IPS-18a (cell line): Measurements from ENCODE around the gene SYT3.
"Not testable (repeated sequence)": the region's sequence is repeated elsewhere in the genome, so short reads cannot be mapped to it uniquely, and the experiment has no call there.

Experiments
- H3K27ac ChIP-seq: one replicate; pipeline ENCODE4 v1.5.1; 2013; ENCODE audit warnings: low read length
- H3K27me3 ChIP-seq: one replicate; pipeline ENCODE4 v1.6.1; 2013; ENCODE audit warnings: mild to moderate bottlenecking, low read length; ENCODE audit not compliant: control insufficient read depth, insufficient read depth
- H3K36me3 ChIP-seq: one replicate; pipeline ENCODE4 v1.6.1; 2013; ENCODE audit warnings: low read depth, low read length; ENCODE audit not compliant: control insufficient read depth
- H3K4me1 ChIP-seq: one replicate; pipeline ENCODE4 v1.6.1; 2013; ENCODE audit warnings: low read depth, low read length; ENCODE audit not compliant: control insufficient read depth
- H3K4me3 ChIP-seq: one replicate; pipeline ENCODE4 v1.5.1; 2013; ENCODE audit warnings: low read length
- H3K9ac ChIP-seq: one replicate; pipeline ENCODE4 v1.6.1; 2013; ENCODE audit warnings: mild to moderate bottlenecking, low read length, moderate library complexity
- H3K9me3 ChIP-seq: one replicate; pipeline ENCODE4 v1.6.1; 2013; ENCODE audit warnings: low read depth, low read length; ENCODE audit not compliant: control insufficient read depth

SYT3 gene

DNA sequence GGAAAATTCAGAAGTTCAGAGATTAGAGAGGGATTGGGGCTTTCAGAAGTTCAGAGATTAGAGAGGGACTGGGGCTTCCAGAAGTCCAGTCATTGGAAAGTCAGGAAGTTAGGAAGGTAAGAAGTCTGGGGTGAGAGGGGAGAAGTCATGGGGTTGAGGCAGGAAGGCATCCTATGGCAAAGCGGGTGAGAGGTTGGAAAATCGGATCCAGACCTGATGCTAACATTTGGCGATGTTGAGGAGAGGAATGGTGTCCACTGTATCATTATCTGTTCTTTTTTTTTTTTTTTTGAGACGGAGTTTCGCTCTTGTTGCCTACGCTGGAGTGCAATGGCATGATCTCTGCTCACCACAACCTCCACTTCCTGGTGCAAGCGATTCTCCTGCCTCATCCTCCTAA is 11.1 kb downstream of the SYT3 start:
- no peaks in the 10 kb centered on the region for H3K4me1 ChIP-seq
- no peaks in the 10 kb centered on the region for H3K36me3 ChIP-seq
- no peak overlapping the region for H3K9ac ChIP-seq
- H3K27ac ChIP-seq = no peak overlapping the region
- no peaks in the 10 kb centered on the region for H3K9me3 ChIP-seq
- no peak overlapping the region for H3K4me3 ChIP-seq
- no peaks in the 10 kb centered on the region for H3K27me3 ChIP-seq

DNA sequence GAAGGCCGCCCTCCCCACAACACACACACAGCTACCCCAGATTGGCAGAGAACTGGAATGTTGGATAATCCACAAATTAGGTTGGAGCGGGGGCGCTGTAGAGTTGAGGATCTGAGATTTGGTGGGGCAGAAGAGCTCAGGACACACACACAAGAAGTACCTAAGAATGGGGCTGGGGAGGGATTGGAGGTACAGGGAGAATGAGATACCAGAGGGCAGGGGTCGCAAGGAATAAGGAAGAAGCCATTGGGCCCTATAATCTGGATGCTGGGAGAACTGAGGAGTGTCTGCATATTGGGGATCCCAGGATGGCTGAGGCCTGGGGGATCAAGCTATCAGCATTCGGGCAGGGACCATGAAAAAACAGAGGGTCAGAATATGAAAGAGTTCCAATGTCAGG is 11.5 kb downstream of the SYT3 start:
- Histone ChIP-seq H3K4me3 (no peak overlapping the region), H3K9me3 (no peaks in the 10 kb centered on the region), H3K4me1 (no peaks in the 10 kb centered on the region), H3K27ac (no peak overlapping the region), H3K9ac (no peak overlapping the region), H3K27me3 (no peaks in the 10 kb centered on the region), H3K36me3 (no peaks in the 10 kb centered on the region)

- no peak overlapping the region for H3K27ac ChIP-seq
- no peaks in the 10 kb centered on the region for H3K27me3 ChIP-seq
- no peak overlapping the region for H3K4me3 ChIP-seq
- no peaks in the 10 kb centered on the region for H3K4me1 ChIP-seq
- H3K36me3 ChIP-seq = no peaks in the 10 kb centered on the region
- H3K9ac ChIP-seq = no peak overlapping the region
- no peaks in the 10 kb centered on the region for H3K9me3 ChIP-seq
These were observed 12.9 kb downstream of the SYT3 start for GRCh38 chr19:50626795-50627194.

DNA sequence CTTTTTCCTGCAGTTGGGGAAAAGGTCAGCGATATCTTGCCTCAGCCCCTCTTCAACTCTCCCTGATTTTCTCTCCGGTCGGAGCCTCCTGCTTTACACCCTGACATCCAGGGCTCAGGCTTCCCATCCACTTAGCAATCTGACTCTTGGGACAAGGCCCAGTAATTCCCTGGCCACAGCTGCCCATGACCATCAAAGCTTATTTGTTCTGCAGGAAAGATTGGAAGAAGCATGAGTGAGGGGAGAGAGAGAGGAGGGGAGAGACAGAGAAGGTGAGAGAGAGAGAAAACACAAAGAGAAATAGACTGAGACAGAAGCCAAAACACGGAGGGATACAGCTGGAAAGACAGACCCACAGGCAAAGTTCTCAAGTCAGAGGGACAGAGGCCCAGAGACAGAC is 13.7 kb downstream of the SYT3 start:
- H3K36me3 ChIP-seq = no peaks in the 10 kb centered on the region
- no peaks in the 10 kb centered on the region for H3K9me3 ChIP-seq
- H3K27me3 ChIP-seq = no peaks in the 10 kb centered on the region
- no peak overlapping the region for H3K9ac ChIP-seq
- no peak overlapping the region for H3K4me3 ChIP-seq
- no peak overlapping the region for H3K27ac ChIP-seq
- H3K4me1 ChIP-seq = no peaks in the 10 kb centered on the region

- no peaks in the 10 kb centered on the region for H3K36me3 ChIP-seq
- H3K27ac ChIP-seq = no peak overlapping the region
- no peaks in the 10 kb centered on the region for H3K9me3 ChIP-seq
- no peak overlapping the region for H3K9ac ChIP-seq
- no peaks in the 10 kb centered on the region for H3K4me1 ChIP-seq
- no peaks in the 10 kb centered on the region for H3K27me3 ChIP-seq
- no peak overlapping the region for H3K4me3 ChIP-seq
These were observed 14.6 kb downstream of the SYT3 start for GRCh38 chr19:50624949-50625600.

DNA sequence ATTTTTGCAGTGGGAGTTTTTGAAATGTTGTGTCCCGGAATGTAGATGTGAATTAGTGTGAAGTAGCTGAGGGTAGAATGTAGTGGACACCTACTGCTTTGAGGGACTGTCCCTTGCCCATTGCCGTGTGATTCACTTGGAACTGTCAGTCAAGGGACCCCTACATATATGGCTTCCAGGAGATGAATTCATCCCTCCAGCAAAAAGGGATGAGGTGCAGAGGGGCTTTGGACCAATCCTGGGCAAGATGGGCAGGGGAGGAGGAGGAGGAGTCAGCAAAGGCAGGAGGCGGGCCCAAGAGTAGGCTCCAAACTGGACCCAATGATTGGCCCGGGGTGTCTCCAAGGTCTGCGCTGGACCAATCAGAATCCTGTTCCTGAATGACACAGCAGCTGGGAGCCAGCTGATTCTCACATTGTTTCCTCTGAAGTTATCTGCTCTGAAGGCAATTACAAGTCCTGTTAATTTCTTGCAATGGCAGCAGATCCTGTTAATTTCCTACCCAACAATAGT is 19.2 kb downstream of the SYT3 start:
- H3K27ac ChIP-seq, H3K9me3 ChIP-seq, H3K36me3 ChIP-seq, H3K27me3 ChIP-seq, H3K9ac ChIP-seq, H3K4me1 ChIP-seq, H3K4me3 ChIP-seq: not testable (repeated sequence)

DNA sequence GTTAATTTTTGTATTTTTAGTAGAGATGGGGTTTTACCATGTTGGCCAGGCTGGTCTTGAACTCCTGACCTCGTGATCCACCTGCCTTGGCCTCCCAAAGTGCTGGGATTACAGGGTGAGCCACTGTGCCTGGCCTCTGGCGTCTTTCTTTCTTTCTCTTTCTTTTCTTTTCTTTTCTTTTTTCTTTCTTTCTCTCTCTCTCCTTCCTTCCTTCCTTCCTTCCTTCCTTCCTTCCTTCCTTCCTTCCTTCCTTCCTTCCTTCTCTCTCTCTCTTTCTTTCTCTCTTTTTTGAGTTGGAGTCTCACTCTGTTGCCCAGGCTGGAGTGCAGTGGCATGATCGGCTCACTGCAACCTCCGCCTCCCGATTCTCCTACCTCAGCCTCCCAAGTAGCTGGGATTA is 20.5 kb downstream of the SYT3 start:
- not testable (repeated sequence) for H3K9me3 ChIP-seq, H3K27me3 ChIP-seq

GRCh38 chr19:50618379-50618778 is 21.3 kb downstream of the SYT3 start:
- H3K36me3 ChIP-seq, H3K9me3 ChIP-seq, H3K27ac ChIP-seq, H3K27me3 ChIP-seq, H3K9ac ChIP-seq, H3K4me3 ChIP-seq, H3K4me1 ChIP-seq: not testable (repeated sequence)

More for the DNA sequence above, 20.5 kb downstream of the SYT3 start:
- H3K9ac ChIP-seq, H3K27ac ChIP-seq, H3K36me3 ChIP-seq, H3K4me3 ChIP-seq, H3K4me1 ChIP-seq: not testable (repeated sequence)

DNA sequence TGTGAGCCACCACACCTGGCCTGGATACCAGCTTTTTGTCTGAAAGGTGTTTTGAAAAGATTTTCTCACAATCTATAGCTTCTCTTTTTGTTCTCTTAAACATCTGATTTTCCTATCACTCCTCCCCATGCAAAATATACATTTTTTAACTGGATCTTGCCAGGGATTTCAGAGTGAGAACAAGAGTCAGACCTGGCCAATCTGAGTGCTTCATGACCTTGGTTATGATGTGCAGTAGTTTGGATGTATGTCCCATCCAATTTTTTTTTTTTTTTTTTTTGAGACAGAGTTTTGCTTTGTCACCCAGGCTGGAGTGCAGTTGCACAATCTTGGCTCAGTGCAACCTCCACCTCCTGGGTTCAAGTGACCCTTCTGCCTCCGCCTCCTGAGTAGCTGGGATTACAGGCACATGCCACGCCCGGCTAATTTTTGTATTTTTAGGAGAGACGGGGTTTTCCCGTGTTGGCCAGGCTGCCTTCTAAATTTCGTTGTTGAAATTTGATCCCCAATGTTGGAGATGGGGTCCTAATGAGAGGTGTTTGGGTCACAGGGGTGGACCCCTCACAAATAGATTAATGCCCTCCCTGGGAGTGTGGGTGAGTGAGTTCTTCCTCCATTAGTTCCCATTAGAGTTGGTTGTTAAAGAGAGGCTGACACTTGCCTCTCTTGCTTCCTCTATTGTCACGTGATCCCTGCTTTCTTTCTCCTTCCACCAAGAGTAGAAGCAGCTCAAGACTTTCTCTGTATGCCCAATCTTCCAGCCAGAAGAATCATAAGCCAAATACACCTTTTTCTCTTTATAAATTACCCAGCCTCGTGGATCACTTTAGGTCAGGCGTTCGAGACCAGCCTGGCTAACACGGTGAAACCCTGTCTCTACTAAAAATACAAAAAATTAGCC is 26.9 kb downstream of the SYT3 start:
- not testable (repeated sequence) for H3K9ac ChIP-seq, H3K27me3 ChIP-seq, H3K4me1 ChIP-seq, H3K9me3 ChIP-seq, H3K27ac ChIP-seq, H3K4me3 ChIP-seq, H3K36me3 ChIP-seq

- Histone ChIP-seq H3K27me3 (peaks cover 29% of the 10 kb centered on the region), H3K27ac (no peak overlapping the region), H3K9ac (no peak overlapping the region), H3K9me3 (no peaks in the 10 kb centered on the region), H3K4me3 (peak overlapping the region; percentile 61), H3K4me1 (no peaks in the 10 kb centered on the region), H3K36me3 (no peaks in the 10 kb centered on the region)
These were observed 31.6 kb downstream of the SYT3 start for GRCh38 chr19:50607874-50608785.

DNA sequence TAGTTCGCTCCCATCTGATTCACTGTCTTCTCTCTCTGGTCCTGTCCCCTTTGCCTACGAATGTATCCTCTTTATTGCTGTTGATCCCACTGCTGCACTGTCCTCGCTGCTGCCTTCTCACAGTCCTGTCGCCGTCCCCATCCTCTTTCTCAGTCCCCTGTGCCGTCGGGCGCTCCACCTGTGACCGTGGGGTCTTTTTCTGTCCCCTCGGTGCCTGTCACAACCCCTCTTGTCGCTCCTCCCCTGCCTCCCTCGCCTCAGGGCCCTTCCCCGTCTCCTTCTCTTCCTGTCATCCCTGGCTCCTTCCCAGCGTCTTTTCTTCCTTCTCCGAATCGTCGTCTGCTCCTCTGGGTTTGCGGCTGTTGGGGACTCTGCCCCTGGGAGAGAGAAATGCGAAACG is 32.3 kb downstream of the SYT3 start:
- Histone ChIP-seq H3K36me3 (no peaks in the 10 kb centered on the region), H3K4me3 (peak overlapping the region; percentile 44), H3K4me1 (no peaks in the 10 kb centered on the region), H3K9me3 (no peaks in the 10 kb centered on the region), H3K27me3 (peaks cover 37% of the 10 kb centered on the region), H3K27ac (no peak overlapping the region), H3K9ac (no peak overlapping the region)
